Neural cell (in vitro differentiated cells): Measurements from ENCODE around the gene TSLP.

ENCODE experiments used
- SMC3 ChIP-seq: fragments of 450-650 bp; conservative IDR thresholded peaks from 2 replicates; pipeline ENCODE4 v1.6.1; 2014; ENCODE audit warnings: antibody characterized with exemption, mild to moderate bottlenecking, moderate library complexity; ENCODE audit not compliant: poor library complexity
- TF ChIP-seq, protein P1 (sequence below): fragments of 450-650 bp; IDR thresholded peaks from 2 replicates; pipeline ENCODE4 v1.5.1; 2014; ENCODE audit warnings: antibody characterized with exemption, mild to moderate bottlenecking, moderate library complexity; ENCODE audit not compliant: poor library complexity, severe bottlenecking
- TF ChIP-seq, protein P2 (sequence below): IDR thresholded peaks from 2 replicates; pipeline ENCODE4 v1.6.1; 2012; ENCODE audit warnings: borderline replicate concordance

DNA sequence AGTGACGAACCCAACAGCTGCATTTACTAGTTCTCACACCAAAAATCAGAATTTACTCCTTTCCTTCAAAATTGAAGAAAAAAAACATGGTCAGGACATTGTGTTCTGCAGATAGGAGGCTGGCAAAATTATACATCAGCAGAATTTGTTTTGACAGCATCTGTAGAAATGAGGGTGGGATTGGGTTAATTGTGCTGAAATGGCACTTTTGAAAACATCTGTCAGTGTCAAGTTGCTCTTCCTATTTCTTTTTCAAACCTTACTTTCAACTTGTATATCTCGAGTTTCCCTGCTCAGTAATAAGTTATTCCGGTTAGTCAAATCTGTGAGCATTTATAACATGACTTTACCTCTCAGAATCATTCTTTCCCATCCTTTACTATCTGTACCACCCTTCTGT, 40.4 kb downstream of the TSLP start:
- TF ChIP-seq, protein P1, sequence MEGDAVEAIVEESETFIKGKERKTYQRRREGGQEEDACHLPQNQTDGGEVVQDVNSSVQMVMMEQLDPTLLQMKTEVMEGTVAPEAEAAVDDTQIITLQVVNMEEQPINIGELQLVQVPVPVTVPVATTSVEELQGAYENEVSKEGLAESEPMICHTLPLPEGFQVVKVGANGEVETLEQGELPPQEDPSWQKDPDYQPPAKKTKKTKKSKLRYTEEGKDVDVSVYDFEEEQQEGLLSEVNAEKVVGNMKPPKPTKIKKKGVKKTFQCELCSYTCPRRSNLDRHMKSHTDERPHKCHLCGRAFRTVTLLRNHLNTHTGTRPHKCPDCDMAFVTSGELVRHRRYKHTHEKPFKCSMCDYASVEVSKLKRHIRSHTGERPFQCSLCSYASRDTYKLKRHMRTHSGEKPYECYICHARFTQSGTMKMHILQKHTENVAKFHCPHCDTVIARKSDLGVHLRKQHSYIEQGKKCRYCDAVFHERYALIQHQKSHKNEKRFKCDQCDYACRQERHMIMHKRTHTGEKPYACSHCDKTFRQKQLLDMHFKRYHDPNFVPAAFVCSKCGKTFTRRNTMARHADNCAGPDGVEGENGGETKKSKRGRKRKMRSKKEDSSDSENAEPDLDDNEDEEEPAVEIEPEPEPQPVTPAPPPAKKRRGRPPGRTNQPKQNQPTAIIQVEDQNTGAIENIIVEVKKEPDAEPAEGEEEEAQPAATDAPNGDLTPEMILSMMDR: no peak
- no peak for TF ChIP-seq SMC3
- TF ChIP-seq, protein P2, sequence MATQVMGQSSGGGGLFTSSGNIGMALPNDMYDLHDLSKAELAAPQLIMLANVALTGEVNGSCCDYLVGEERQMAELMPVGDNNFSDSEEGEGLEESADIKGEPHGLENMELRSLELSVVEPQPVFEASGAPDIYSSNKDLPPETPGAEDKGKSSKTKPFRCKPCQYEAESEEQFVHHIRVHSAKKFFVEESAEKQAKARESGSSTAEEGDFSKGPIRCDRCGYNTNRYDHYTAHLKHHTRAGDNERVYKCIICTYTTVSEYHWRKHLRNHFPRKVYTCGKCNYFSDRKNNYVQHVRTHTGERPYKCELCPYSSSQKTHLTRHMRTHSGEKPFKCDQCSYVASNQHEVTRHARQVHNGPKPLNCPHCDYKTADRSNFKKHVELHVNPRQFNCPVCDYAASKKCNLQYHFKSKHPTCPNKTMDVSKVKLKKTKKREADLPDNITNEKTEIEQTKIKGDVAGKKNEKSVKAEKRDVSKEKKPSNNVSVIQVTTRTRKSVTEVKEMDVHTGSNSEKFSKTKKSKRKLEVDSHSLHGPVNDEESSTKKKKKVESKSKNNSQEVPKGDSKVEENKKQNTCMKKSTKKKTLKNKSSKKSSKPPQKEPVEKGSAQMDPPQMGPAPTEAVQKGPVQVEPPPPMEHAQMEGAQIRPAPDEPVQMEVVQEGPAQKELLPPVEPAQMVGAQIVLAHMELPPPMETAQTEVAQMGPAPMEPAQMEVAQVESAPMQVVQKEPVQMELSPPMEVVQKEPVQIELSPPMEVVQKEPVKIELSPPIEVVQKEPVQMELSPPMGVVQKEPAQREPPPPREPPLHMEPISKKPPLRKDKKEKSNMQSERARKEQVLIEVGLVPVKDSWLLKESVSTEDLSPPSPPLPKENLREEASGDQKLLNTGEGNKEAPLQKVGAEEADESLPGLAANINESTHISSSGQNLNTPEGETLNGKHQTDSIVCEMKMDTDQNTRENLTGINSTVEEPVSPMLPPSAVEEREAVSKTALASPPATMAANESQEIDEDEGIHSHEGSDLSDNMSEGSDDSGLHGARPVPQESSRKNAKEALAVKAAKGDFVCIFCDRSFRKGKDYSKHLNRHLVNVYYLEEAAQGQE: no peak
